ENCODE results near the gene PCGF2.

PCGF2 gene

GRCh38 chr17:38730526-38731379 is 17.4 kb downstream of the PCGF2 start:
- H3K79me2 ChIP-seq (ENCODE audit: low read length), result peaks cover 14% of the 10 kb centered on the region
- H3K9me3 ChIP-seq (replicated peaks; ENCODE audit: insufficient read depth, low read length), result no peaks in the 10 kb centered on the region
- H3K4me1 ChIP-seq (ENCODE audit: low read length), result 0 out of 2 replicates have a peak, but pooled peaks cover 4% of the 10 kb centered on the region
- H2AFZ ChIP-seq (ENCODE audit: low read length), result peak overlapping the region; percentile 86
- TF ChIP-seq CTCF (IDR thresholded peaks at IDR 0.05; ENCODE audit: low read length) (no peak), EZH2 (optimal IDR thresholded peaks at IDR 0.05; ENCODE audit: low read depth, low read length) (no peak), EZH2phosphoT487 (IDR thresholded peaks at IDR 0.05; ENCODE audit: low read length) (no peak)
- H3K36me3 ChIP-seq (replicated peaks; ENCODE audit: insufficient read depth, low read length), result no peaks in the 10 kb centered on the region
- H3K9ac ChIP-seq (ENCODE audit: low read length), result peak overlapping the region; percentile 68
- peak; percentile 27 for DNase-seq
- H4K20me1 ChIP-seq (ENCODE audit: insufficient read depth, low read length), result no peaks in the 10 kb centered on the region
- H3K4me3 ChIP-seq (ENCODE audit: low read length), result peak overlapping the region; percentile 82
- H3F3A ChIP-seq (ENCODE audit: insufficient read depth, low read length), result peaks cover 19% of the 10 kb centered on the region
- peak overlapping the region; percentile 87 for H3K4me2 ChIP-seq (ENCODE audit: low read depth, low read length)
- 0 out of 2 replicates have a peak overlapping the region, but pooled peaks have one; percentile 10 for H3K27ac ChIP-seq (ENCODE audit: low read length)
- no peaks in the 10 kb centered on the region for H3K9me2 ChIP-seq (replicated peaks; ENCODE audit: insufficient read depth, low read length)
- no peaks in the 10 kb centered on the region for H3K27me3 ChIP-seq (replicated peaks; ENCODE audit: insufficient read depth, low read length)

GRCh38 chr17:38729886-38730525 is 18.1 kb downstream of the PCGF2 start, which contains the start of gene CISD3:
CISD3 (plus strand) TSS chr17:38730341; CDS start chr17:38730359, 18 bp downstream.
- Histone ChIP-seq H4K20me1 (ENCODE audit: insufficient read depth, low read length) (no peaks in the 10 kb centered on the region), H3K27ac (ENCODE audit: low read length) (0 out of 2 replicates have a peak within 1 kb of the TSS, but pooled peaks have one; percentile 10), H3F3A (ENCODE audit: insufficient read depth, low read length) (peaks cover 19% of the 10 kb centered on the region), H3K27me3 (replicated peaks; ENCODE audit: insufficient read depth, low read length) (no peaks in the 10 kb centered on the region), H2AFZ (ENCODE audit: low read length) (peak within 1 kb of the TSS; percentile 86), H3K79me2 (ENCODE audit: low read length) (peaks cover 14% of the 10 kb centered on the region), H3K4me3 (ENCODE audit: low read length) (peak within 1 kb of the TSS; percentile 82), H3K9ac (ENCODE audit: low read length) (peak within 1 kb of the TSS; percentile 68), H3K9me2 (replicated peaks; ENCODE audit: insufficient read depth, low read length) (no peaks in the 10 kb centered on the region), H3K4me2 (ENCODE audit: low read depth, low read length) (peak within 1 kb of the TSS; percentile 87), H3K36me3 (replicated peaks; ENCODE audit: insufficient read depth, low read length) (no peaks in the 10 kb centered on the region), H3K4me1 (ENCODE audit: low read length) (0 out of 2 replicates have a peak, but pooled peaks cover 4% of the 10 kb centered on the region), H3K9me3 (replicated peaks; ENCODE audit: insufficient read depth, low read length) (no peaks in the 10 kb centered on the region)
- no peak for TF ChIP-seq EZH2phosphoT487 (IDR thresholded peaks at IDR 0.05; ENCODE audit: low read length)
- TF ChIP-seq CTCF (IDR thresholded peaks at IDR 0.05; ENCODE audit: low read length), result peak; percentile 44
- TF ChIP-seq EZH2 (optimal IDR thresholded peaks at IDR 0.05; ENCODE audit: low read depth, low read length), result no peak
- DNase-seq, result peak; percentile 94

GRCh38 chr17:38729368-38729885 is 18.7 kb downstream of the PCGF2 start:
- Histone ChIP-seq H3K9ac (ENCODE audit: low read length) (peak overlapping the region; percentile 55; the same call in 1 of the 2 replicates), H4K20me1 (ENCODE audit: insufficient read depth, low read length) (no peaks in the 10 kb centered on the region), H3K4me1 (ENCODE audit: low read length) (0 out of 2 replicates have a peak, but pooled peaks cover 4% of the 10 kb centered on the region), H3K4me3 (ENCODE audit: low read length) (peak overlapping the region; percentile 71), H3K36me3 (replicated peaks; ENCODE audit: insufficient read depth, low read length) (no peaks in the 10 kb centered on the region), H2AFZ (ENCODE audit: low read length) (peak overlapping the region; percentile 52; the same call in 1 of the 2 replicates), H3K9me2 (replicated peaks; ENCODE audit: insufficient read depth, low read length) (no peaks in the 10 kb centered on the region), H3K27ac (ENCODE audit: low read length) (no peak overlapping the region), H3K4me2 (ENCODE audit: low read depth, low read length) (peak overlapping the region; percentile 86), H3K79me2 (ENCODE audit: low read length) (peaks cover 14% of the 10 kb centered on the region), H3F3A (ENCODE audit: insufficient read depth, low read length) (peaks cover 19% of the 10 kb centered on the region), H3K27me3 (replicated peaks; ENCODE audit: insufficient read depth, low read length) (no peaks in the 10 kb centered on the region), H3K9me3 (replicated peaks; ENCODE audit: insufficient read depth, low read length) (no peaks in the 10 kb centered on the region)
- no peak for DNase-seq
- TF ChIP-seq CTCF (IDR thresholded peaks at IDR 0.05; ENCODE audit: low read length) (no peak), EZH2 (optimal IDR thresholded peaks at IDR 0.05; ENCODE audit: low read depth, low read length) (no peak)
